Psoas muscle (tissue), 8 donors: ENCODE results near the gene INTS6. TPM values are rescaled to one million over a fixed set of nuclear protein-coding genes. Genes with fewer than 3 reads are reported as not detected.

Experiments
- ATAC-seq, 4 donors: fragments of 200-7000 bp; cut with Tn5 transposase; one replicate each; pipeline ENCODE4 v1.9.1; 2020; ENCODE audit warnings: moderate library complexity in 3 of 4, mild to moderate bottlenecking in 2 of 4
- DNase-seq, 2 donors: peaks; one replicate each; pipeline ENCODE4 v3.0.0-alpha.2; 2020
- H3K27ac ChIP-seq: fragments of 200-600 bp; one replicate; pipeline ENCODE4 v1.8.0; 2022
- H3K27me3 ChIP-seq, 3 donors: fragments of 200-600 bp in 1 of 3; one replicate each; pipeline versions ENCODE4 v1.6.1 to v1.8.0; 2013 to 2022; ENCODE audit warnings: low read length in 2 of 3, mild to moderate bottlenecking in 2 of 3, moderate library complexity in 1 of 3; ENCODE audit not compliant: insufficient read depth in 3 of 3
- H3K36me3 ChIP-seq, 2 donors: fragments of 200-600 bp in 1 of 2; one replicate each; pipeline versions ENCODE4 v1.6.1 to v1.8.0; 2013 to 2022; ENCODE audit warnings: low read depth in 1 of 2, mild to moderate bottlenecking in 1 of 2, moderate library complexity in 1 of 2; ENCODE audit not compliant: insufficient read depth in 1 of 2
- H3K4me1 ChIP-seq: fragments of 200-600 bp; one replicate; pipeline ENCODE4 v1.8.0; 2022
- H3K4me3 ChIP-seq: fragments of 200-600 bp; one replicate; pipeline ENCODE4 v1.8.0; 2022; ENCODE audit warnings: mild to moderate bottlenecking
- H3K9me3 ChIP-seq: fragments of 200-600 bp; one replicate; pipeline ENCODE4 v1.8.0; 2022
- WGBS, 3 donors: extraction: QIAGEN DNeasy Blood & Tissue Kit; methylation state at CpG; one replicate each; pipeline versions ENCODE4 v1.1.6 to v1.1.7; 2013; 5-methylcytosine and 5-hydroxymethylcytosine counted together
- intact Hi-C, 2 donors: fragments of 100-400 bp; cut with DNase I; formaldehyde crosslinking; loops; one replicate each; pipeline versions ENCODE4 v1.11.0 to v1.14.2; 2022
- polyA plus RNA-seq, 3 donors: library from polyadenylated mRNA; stranded (reverse); fragments of 200-250 nt; gene quantifications; one replicate each; pipeline ENCODE4 v1.2.3, GENCODE V29; 2013
- total RNA-seq, 4 donors: library from RNA; stranded (reverse); fragmentation: NEBNext Ultra II Directional in 2 of 4; extraction: Animal tissue kit (Norgen Biotek cat#: 25700) in 2 of 4; gene quantifications; one replicate each; pipeline versions ENCODE4 v1.2.1 to v1.2.4, GENCODE V29; 2021 to 2023
- TF ChIP-seq, protein P1 (sequence below): fragments of 200-600 bp; IDR thresholded peaks from one replicate; pipeline ENCODE4 v1.8.0; 2022; ENCODE audit warnings: antibody characterized with exemption
- donor health status: healthy with polysubstance abuse.
- donor health status: DM: no; HTN: no; CAD: no; lungs with moderate emphysema.
- donor health status: Bipolar disorder and iron deficiency.
- donor health status: healthy.
- donor health status: DM: yes; HTN: yes; CAD: no.
- donor health status: DM: no; HTN: no; CAD: no.
- donor health status: DM: no; HTN: no; CAD: no.
- donor health status: DM: yes; HTN: yes; CAD: no.

INTS6 gene
- total and polyA plus RNA-seq, 7 donors = 6.4 to 19.2 (median 14.4) TPM

DNA sequence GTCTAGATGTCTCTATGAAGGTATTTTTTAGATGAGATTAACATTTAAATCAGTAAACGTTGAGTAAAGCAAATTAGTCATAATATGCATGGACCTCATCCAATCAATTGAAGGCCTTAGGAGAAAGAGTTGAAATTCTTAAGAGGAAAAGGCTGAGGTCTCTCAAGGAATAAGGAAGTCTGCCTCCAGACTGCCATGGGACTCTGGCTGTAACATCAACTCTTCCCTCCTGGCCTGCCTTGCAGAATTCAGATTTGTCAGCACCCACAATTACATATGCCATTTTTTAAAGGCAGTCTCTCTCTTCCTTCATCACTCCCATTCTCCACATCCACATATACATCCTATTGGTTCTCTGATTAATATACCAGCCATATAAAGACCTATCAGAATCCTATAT lies 28.8 kb upstream of the INTS6 start:
- ATAC-seq (no peak), DNase-seq (no peak)
- no peaks in the 10 kb centered on the region for H3K27me3 ChIP-seq
- H3K36me3 ChIP-seq = no peaks in the 10 kb centered on the region
- H3K9me3 ChIP-seq = no peaks in the 10 kb centered on the region
- H3K4me1 ChIP-seq = no peaks in the 10 kb centered on the region
- intact Hi-C loops = no loop called here
- TF ChIP-seq, protein P1, sequence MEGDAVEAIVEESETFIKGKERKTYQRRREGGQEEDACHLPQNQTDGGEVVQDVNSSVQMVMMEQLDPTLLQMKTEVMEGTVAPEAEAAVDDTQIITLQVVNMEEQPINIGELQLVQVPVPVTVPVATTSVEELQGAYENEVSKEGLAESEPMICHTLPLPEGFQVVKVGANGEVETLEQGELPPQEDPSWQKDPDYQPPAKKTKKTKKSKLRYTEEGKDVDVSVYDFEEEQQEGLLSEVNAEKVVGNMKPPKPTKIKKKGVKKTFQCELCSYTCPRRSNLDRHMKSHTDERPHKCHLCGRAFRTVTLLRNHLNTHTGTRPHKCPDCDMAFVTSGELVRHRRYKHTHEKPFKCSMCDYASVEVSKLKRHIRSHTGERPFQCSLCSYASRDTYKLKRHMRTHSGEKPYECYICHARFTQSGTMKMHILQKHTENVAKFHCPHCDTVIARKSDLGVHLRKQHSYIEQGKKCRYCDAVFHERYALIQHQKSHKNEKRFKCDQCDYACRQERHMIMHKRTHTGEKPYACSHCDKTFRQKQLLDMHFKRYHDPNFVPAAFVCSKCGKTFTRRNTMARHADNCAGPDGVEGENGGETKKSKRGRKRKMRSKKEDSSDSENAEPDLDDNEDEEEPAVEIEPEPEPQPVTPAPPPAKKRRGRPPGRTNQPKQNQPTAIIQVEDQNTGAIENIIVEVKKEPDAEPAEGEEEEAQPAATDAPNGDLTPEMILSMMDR = no peak
- H3K4me3 ChIP-seq = no peak overlapping the region
- 38 to 49% (median 40%) methylated on average over 1 of the region's 1 CpG for WGBS, 3 donors
- H3K27ac ChIP-seq = no peak overlapping the region

DNA sequence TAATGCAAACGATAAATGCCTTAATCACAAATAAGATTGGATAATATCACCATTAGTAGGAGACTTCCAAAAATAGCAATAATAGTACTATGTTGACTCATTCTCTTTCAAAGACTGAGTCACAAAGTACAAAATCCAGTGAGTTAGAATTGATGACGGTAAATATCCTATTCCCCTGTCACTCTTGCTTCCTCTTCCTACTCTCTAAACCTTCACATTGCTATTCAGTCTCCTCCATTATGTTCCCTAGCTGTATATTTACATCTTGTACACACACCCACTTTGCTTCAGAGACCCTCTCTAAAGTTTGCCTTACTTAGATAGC lies 26.3 kb upstream of the INTS6 start:
- TF ChIP-seq, protein P1 = no peak
- Histone ChIP-seq H3K4me1 (no peaks in the 10 kb centered on the region), H3K4me3 (no peak overlapping the region), H3K9me3 (no peaks in the 10 kb centered on the region), H3K36me3 (no peaks in the 10 kb centered on the region), H3K27me3 (no peaks in the 10 kb centered on the region), H3K27ac (no peak overlapping the region)
- 74 to 83% (median 77%) methylated on average over 2 of the region's 2 CpGs for WGBS, 3 donors
- intact Hi-C loops = no loop called here
- DNase-seq = no peak
- no peak for ATAC-seq

DNA sequence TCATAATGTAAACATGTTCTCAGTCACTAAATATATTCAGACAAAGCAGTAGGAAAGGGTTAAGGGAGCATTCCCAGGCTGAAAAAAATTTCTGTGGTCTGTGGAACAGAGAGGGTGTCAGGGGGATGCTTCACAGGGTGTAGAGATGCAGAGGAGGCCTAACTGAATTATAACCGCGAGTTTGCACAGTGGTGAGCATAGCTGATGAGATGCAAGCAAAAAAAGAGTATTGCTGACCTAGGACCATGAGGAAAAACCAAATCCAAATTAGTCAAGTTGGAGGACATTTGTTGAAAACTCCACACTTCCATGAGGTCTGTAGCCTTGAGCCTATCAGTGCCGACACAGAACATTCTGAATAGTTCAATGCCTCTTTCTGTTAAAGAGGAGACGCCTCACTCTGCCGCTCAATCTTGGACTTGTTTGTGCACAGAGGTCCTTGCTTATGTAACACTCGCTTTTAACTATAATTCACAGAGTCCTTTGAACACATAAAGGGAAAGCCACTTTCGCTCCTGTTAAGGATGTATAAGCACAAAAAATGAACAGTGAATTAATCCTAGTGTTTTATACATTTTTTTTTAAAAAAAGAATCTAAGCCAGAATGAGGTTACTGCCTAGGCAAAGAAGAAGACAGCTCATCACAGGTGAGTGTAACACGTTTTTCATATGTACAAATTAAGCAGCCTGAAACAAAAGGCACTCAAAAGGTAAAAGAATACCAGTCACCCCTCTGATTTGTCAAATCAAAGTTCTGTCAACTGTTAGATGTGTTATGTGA lies 25.8 kb upstream of the INTS6 start:
- H3K9me3 ChIP-seq = no peaks in the 10 kb centered on the region
- no peaks in the 10 kb centered on the region for H3K4me1 ChIP-seq
- no peak overlapping the region for H3K4me3 ChIP-seq
- DNase-seq = no peak
- no peak overlapping the region for H3K27ac ChIP-seq
- no peaks in the 10 kb centered on the region for H3K27me3 ChIP-seq
- no peaks in the 10 kb centered on the region for H3K36me3 ChIP-seq
- intact Hi-C loops = no loop called here
- no peak for ATAC-seq
- 79 to 86% (median 85%) methylated on average over 8 of the region's 8 CpGs for WGBS, 3 donors
- TF ChIP-seq, protein P1 = no peak

DNA sequence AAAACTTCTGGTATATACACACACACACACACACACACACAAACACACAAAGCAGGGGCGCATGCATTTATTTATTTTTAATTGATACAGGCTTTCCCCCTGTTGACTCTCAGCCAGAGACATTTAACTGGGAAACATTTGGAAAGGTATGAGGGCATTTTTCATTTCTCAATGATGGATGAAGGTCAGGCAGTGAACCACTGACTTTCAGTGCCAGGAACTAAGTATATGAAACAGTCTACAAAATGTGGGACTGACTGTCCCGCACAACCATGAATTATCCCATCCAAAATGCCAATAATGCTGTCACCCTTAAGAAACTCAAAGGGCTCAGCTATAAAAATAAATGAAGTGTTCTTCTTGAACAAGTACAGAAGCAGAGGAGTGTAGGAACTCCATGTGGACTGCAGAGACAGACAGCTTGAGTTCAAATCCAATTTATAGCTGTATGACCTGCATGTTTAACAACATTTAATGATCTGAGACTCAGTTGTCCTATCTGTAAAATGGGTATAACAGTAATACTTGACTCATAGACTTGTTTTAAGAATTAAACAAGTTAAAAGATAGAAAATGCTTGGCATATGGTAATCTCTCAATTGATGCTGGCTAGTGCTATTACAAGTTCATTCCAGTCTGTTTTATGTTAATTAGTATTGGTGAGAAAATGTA lies 25.0 kb upstream of the INTS6 start:
- Histone ChIP-seq H3K27me3 (no peaks in the 10 kb centered on the region), H3K27ac (no peak overlapping the region), H3K4me1 (no peaks in the 10 kb centered on the region), H3K4me3 (no peak overlapping the region), H3K36me3 (no peaks in the 10 kb centered on the region), H3K9me3 (no peaks in the 10 kb centered on the region)
- DNase-seq (no peak), ATAC-seq (no peak)
- 79 to 87% (median 85%) methylated on average over 2 of the region's 2 CpGs for WGBS, 3 donors
- intact Hi-C loops = no loop called here
- TF ChIP-seq, protein P1 = no peak
